ENCODE measurements around the gene FRYL. TPM values are rescaled to one million over a fixed set of nuclear protein-coding genes. Genes with fewer than 3 reads are reported as not detected.
"Not testable (repeated sequence)": the region's sequence is repeated elsewhere in the genome, so short reads cannot be mapped to it uniquely, and the experiment has no call there.

The FRYL gene
- polyA plus RNA-seq, 2 donors = 8.9 to 12.8 TPM

GRCh38 chr4:48774760-48775710 is 5.0 kb downstream of the FRYL start:
- H3K4me3 ChIP-seq (ENCODE audit: low read depth in 1 of 2, low read length in 2 of 2) = no peak overlapping the region
- H3K9me3 ChIP-seq (ENCODE audit: control insufficient read depth in 2 of 2, insufficient read depth in 1 of 2, low read depth in 1 of 2, low read length in 1 of 2) = no peaks in the 10 kb centered on the region
- H3K4me1 ChIP-seq (ENCODE audit: control insufficient read depth in 2 of 2, insufficient read depth in 2 of 2, low read length in 1 of 2) = no peaks in the 10 kb centered on the region
- no peaks in the 10 kb centered on the region for H3K27me3 ChIP-seq (ENCODE audit: control insufficient read depth in 1 of 2, insufficient read depth in 2 of 2, low read length in 2 of 2)
- H3K27ac ChIP-seq (ENCODE audit: low read depth in 2 of 2, low read length in 1 of 2) = no peak overlapping the region
- 80 to 82% methylated on average over 16 of the region's 16 CpGs for WGBS, 2 donors
- no peaks in the 10 kb centered on the region for H3K36me3 ChIP-seq (ENCODE audit: control insufficient read depth in 2 of 2, insufficient read depth in 2 of 2, low read length in 1 of 2)

DNA sequence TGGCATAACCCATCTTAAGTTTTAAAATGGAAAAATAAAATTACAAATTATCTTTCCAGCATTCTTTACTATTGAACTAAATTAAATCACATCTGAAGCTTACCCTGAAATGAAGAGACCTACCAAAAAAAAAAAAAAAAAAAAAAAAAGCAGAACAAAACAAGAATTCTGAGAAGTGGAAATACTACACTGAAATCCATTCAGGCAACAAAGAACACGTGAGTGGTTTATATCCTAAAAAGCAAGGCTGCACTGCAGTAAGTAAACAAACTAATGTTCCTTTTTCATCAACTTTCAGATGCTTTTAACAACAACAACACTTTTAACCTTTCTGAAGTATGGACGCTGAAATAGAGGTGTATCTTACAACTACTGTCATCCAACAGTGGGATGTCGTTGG is 7.5 kb downstream of the FRYL start:
- H3K27me3 ChIP-seq (ENCODE audit: control insufficient read depth in 1 of 2, insufficient read depth in 2 of 2, low read length in 2 of 2) = no peaks in the 10 kb centered on the region
- no peak overlapping the region for H3K27ac ChIP-seq (ENCODE audit: low read depth in 2 of 2, low read length in 1 of 2)
- H3K4me1 ChIP-seq (ENCODE audit: control insufficient read depth in 2 of 2, insufficient read depth in 2 of 2, low read length in 1 of 2) = no peaks in the 10 kb centered on the region
- H3K4me3 ChIP-seq (ENCODE audit: low read depth in 1 of 2, low read length in 2 of 2) = no peak overlapping the region
- no peaks in the 10 kb centered on the region for H3K36me3 ChIP-seq (ENCODE audit: control insufficient read depth in 2 of 2, insufficient read depth in 2 of 2, low read length in 1 of 2)
- no peaks in the 10 kb centered on the region for H3K9me3 ChIP-seq (ENCODE audit: control insufficient read depth in 2 of 2, insufficient read depth in 1 of 2, low read depth in 1 of 2, low read length in 1 of 2)
- WGBS, 2 donors = 65 to 68% methylated on average over 3 of the region's 3 CpGs

DNA sequence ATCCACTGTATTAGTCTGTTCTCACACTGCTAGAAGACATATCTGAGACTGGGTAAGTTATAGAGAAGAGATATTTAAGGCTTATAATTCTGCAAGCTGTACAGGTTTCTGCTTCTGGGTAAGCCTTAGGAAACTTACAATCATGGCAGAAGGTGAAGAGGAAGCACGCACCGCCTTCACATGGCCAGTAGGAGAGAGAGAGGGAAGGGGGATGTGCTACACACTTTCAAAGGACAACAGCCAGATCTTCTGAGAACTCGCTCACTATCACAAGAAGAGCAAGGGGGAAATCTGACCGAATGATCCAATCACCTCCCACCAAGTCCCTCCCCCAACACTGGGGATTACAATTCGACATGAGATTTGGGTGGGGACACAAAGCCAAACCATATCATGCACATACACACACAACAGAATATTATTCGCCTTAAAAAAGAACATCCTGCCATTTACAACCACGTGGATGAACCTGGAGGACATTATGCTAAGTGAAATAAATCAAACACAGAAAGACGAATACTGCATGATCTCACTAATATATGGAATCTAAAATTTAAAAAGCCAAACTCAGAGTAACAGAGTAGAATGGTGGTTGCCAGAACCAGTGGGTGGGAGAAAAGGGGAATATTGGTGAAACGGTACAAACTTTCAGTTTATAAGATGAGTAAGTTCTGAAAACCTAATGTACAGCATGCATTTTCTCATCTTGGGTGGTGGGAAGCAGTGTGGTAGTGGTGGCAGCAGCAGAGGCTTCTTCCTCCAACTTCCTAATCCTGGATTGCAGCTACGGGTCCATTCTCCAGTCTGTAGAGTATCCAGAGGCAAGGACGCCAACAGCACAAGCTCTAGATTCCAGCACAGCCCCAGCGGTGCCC is 12.8 kb downstream of the FRYL start:
- Histone ChIP-seq H3K9me3 (ENCODE audit: control insufficient read depth in 2 of 2, insufficient read depth in 1 of 2, low read depth in 1 of 2, low read length in 1 of 2) (no peaks in the 10 kb centered on the region), H3K27ac (ENCODE audit: low read depth in 2 of 2, low read length in 1 of 2) (no peak overlapping the region), H3K4me3 (ENCODE audit: low read depth in 1 of 2, low read length in 2 of 2) (no peak overlapping the region), H3K27me3 (ENCODE audit: control insufficient read depth in 1 of 2, insufficient read depth in 2 of 2, low read length in 2 of 2) (no peaks in the 10 kb centered on the region), H3K4me1 (ENCODE audit: control insufficient read depth in 2 of 2, insufficient read depth in 2 of 2, low read length in 1 of 2) (peaks cover 2 to 5% of the 10 kb centered on the region in 2 donors), H3K36me3 (ENCODE audit: control insufficient read depth in 2 of 2, insufficient read depth in 2 of 2, low read length in 1 of 2) (no peaks in the 10 kb centered on the region)
- 93 to 95% methylated on average over 12 of the region's 12 CpGs for WGBS, 2 donors

DNA sequence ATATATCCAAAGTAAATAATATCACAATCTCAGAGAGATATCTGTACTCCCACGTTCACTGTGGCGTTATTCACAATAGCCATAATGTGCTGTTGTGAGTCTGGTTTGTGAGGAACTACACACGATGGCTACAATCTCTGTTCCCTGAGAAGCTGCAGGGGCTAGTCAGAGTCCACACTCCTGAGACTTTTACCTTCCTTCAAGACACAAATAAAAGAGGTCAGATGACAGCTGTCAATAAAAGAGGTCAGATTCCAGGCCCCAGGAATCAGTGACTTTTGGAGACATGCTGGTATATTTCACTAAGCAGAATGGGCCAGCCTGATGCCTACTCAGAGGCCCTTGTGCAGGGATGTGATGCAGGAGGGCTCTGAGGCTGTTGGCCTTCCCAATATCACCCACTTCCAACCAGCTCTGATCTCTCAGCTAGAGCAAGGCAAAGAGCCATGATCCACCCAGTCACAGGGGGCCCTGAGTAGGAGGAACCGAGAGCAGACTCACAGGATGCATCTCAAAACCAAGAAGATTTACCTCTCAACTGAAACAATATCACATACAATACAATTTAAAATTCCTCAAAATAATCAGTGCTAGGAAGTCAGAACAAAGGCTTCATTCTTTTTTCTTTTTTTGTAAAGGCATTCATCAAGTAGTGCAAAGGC is 13.8 kb downstream of the FRYL start:
- Histone ChIP-seq H3K27ac (ENCODE audit: low read depth in 2 of 2, low read length in 1 of 2) (no peak overlapping the region), H3K4me3 (ENCODE audit: low read depth in 1 of 2, low read length in 2 of 2) (no peak overlapping the region), H3K27me3 (ENCODE audit: control insufficient read depth in 1 of 2, insufficient read depth in 2 of 2, low read length in 2 of 2) (no peaks in the 10 kb centered on the region), H3K4me1 (ENCODE audit: control insufficient read depth in 2 of 2, insufficient read depth in 2 of 2, low read length in 1 of 2) (peaks cover 2 to 5% of the 10 kb centered on the region in 2 donors), H3K36me3 (ENCODE audit: control insufficient read depth in 2 of 2, insufficient read depth in 2 of 2, low read length in 1 of 2) (no peaks in the 10 kb centered on the region), H3K9me3 (ENCODE audit: control insufficient read depth in 2 of 2, insufficient read depth in 1 of 2, low read depth in 1 of 2, low read length in 1 of 2) (no peaks in the 10 kb centered on the region)
- WGBS, 2 donors = 81 to 85% methylated on average over 4 of the region's 4 CpGs

GRCh38 chr4:48762408-48762807 is 17.7 kb downstream of the FRYL start:
- no peaks in the 10 kb centered on the region for H3K27me3 ChIP-seq (ENCODE audit: control insufficient read depth in 1 of 2, insufficient read depth in 2 of 2, low read length in 2 of 2)

DNA sequence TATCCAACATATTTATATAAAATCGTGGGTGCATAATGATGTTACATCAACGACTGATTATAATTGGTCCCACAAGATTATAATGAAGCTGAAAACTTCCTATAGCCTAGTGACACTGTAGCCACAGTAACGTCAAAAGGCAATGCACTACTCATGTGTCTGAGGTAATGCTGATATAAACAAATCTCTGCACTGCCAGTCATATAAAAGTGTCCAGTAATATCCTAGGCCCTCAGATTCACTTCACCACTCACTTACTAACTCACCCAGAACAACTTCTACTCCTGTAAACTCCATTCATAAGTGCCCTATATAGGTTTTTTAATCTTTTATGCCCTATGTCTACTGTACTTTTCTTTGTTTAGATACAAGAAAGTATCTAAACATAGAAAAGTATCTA is 18.8 kb downstream of the FRYL start:
- no peaks in the 10 kb centered on the region for H3K9me3 ChIP-seq (ENCODE audit: control insufficient read depth in 2 of 2, insufficient read depth in 1 of 2, low read depth in 1 of 2, low read length in 1 of 2)
- peaks cover under 1 to 5% of the 10 kb centered on the region in 2 donors for H3K4me1 ChIP-seq (ENCODE audit: control insufficient read depth in 2 of 2, insufficient read depth in 2 of 2, low read length in 1 of 2)
- 87 to 88% methylated on average over 3 of the region's 3 CpGs for WGBS, 2 donors
- no peak overlapping the region for H3K27ac ChIP-seq (ENCODE audit: low read depth in 2 of 2, low read length in 1 of 2)
- no peak overlapping the region for H3K4me3 ChIP-seq (ENCODE audit: low read depth in 1 of 2, low read length in 2 of 2)
- no peaks in the 10 kb centered on the region for H3K27me3 ChIP-seq (ENCODE audit: control insufficient read depth in 1 of 2, insufficient read depth in 2 of 2, low read length in 2 of 2)
- H3K36me3 ChIP-seq (ENCODE audit: control insufficient read depth in 2 of 2, insufficient read depth in 2 of 2, low read length in 1 of 2) = no peaks in the 10 kb centered on the region

More at GRCh38 chr4:48762408-48762807, 17.7 kb downstream of the FRYL start:
- no peaks in the 10 kb centered on the region for H3K9me3 ChIP-seq (ENCODE audit: control insufficient read depth in 2 of 2, insufficient read depth in 1 of 2, low read depth in 1 of 2, low read length in 1 of 2)
- H3K4me3 ChIP-seq (ENCODE audit: low read depth in 1 of 2, low read length in 2 of 2) = no peak overlapping the region
- H3K36me3 ChIP-seq (ENCODE audit: control insufficient read depth in 2 of 2, insufficient read depth in 2 of 2, low read length in 1 of 2) = no peaks in the 10 kb centered on the region
- H3K4me1 ChIP-seq (ENCODE audit: control insufficient read depth in 2 of 2, insufficient read depth in 2 of 2, low read length in 1 of 2) = peaks cover 2 to 5% of the 10 kb centered on the region in 2 donors
- H3K27ac ChIP-seq (ENCODE audit: low read depth in 2 of 2, low read length in 1 of 2) = no peak overlapping the region

GRCh38 chr4:48758703-48759102 is 21.4 kb downstream of the FRYL start:
- H3K27ac ChIP-seq (ENCODE audit: low read depth in 2 of 2, low read length in 1 of 2); H3K9me3 ChIP-seq (ENCODE audit: control insufficient read depth in 2 of 2, insufficient read depth in 1 of 2, low read depth in 1 of 2, low read length in 1 of 2); H3K27me3 ChIP-seq (ENCODE audit: control insufficient read depth in 1 of 2, insufficient read depth in 2 of 2, low read length in 2 of 2); H3K4me3 ChIP-seq (ENCODE audit: low read depth in 1 of 2, low read length in 2 of 2); H3K4me1 ChIP-seq (ENCODE audit: control insufficient read depth in 2 of 2, insufficient read depth in 2 of 2, low read length in 1 of 2); H3K36me3 ChIP-seq (ENCODE audit: control insufficient read depth in 2 of 2, insufficient read depth in 2 of 2, low read length in 1 of 2): not testable (repeated sequence)
- 96 to 98% methylated on average over 5 of the region's 5 CpGs for WGBS, 2 donors

- WGBS, 2 donors = 80 to 88% methylated on average over 4 of the region's 4 CpGs
- Histone ChIP-seq H3K9me3 (ENCODE audit: control insufficient read depth in 2 of 2, insufficient read depth in 1 of 2, low read depth in 1 of 2, low read length in 1 of 2) (no peaks in the 10 kb centered on the region), H3K4me3 (ENCODE audit: low read depth in 1 of 2, low read length in 2 of 2) (no peak overlapping the region), H3K36me3 (ENCODE audit: control insufficient read depth in 2 of 2, insufficient read depth in 2 of 2, low read length in 1 of 2) (no peaks in the 10 kb centered on the region), H3K27ac (ENCODE audit: low read depth in 2 of 2, low read length in 1 of 2) (no peak overlapping the region), H3K4me1 (ENCODE audit: control insufficient read depth in 2 of 2, insufficient read depth in 2 of 2, low read length in 1 of 2) (no peaks in the 10 kb centered on the region), H3K27me3 (ENCODE audit: control insufficient read depth in 1 of 2, insufficient read depth in 2 of 2, low read length in 2 of 2) (no peaks in the 10 kb centered on the region)
Observed at GRCh38 chr4:48756689-48757220, 23.3 kb downstream of the FRYL start.

DNA sequence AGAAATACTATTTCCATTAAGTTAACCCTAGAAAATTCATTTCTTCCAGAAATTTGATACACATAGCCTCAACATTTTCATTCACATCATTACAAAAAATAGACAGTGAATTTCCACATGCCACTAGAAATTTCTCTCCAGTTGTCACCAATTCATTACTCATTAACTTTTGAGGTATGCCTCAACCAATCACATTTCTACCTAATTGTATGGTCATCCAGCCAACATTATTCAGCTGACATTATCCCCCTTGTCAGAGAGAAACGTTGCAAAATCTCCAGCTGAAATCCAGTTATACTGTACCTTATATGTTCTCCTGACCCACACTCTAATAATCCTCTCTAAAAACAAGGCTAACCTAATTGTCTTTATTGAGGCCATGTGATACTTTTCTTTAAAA is 24.8 kb downstream of the FRYL start:
- H3K27me3 ChIP-seq (ENCODE audit: control insufficient read depth in 1 of 2, insufficient read depth in 2 of 2, low read length in 2 of 2) = no peaks in the 10 kb centered on the region
- WGBS, 2 donors = 35 to 48% methylated on average over 1 of the region's 1 CpG
- H3K4me1 ChIP-seq (ENCODE audit: control insufficient read depth in 2 of 2, insufficient read depth in 2 of 2, low read length in 1 of 2) = no peaks in the 10 kb centered on the region

More for the DNA sequence above, 24.8 kb downstream of the FRYL start:
- no peak overlapping the region for H3K27ac ChIP-seq (ENCODE audit: low read depth in 2 of 2, low read length in 1 of 2)
- no peaks in the 10 kb centered on the region for H3K9me3 ChIP-seq (ENCODE audit: control insufficient read depth in 2 of 2, insufficient read depth in 1 of 2, low read depth in 1 of 2, low read length in 1 of 2)
- no peak overlapping the region for H3K4me3 ChIP-seq (ENCODE audit: low read depth in 1 of 2, low read length in 2 of 2)
- no peaks in the 10 kb centered on the region for H3K36me3 ChIP-seq (ENCODE audit: control insufficient read depth in 2 of 2, insufficient read depth in 2 of 2, low read length in 1 of 2)
